CD4-positive, alpha-beta T cell treated with Interferon gamma for 1 hour (primary cell): ENCODE results near the gene IQSEC3.
"Not testable (repeated sequence)": the region's sequence is repeated elsewhere in the genome, so short reads cannot be mapped to it uniquely, and the experiment has no call there.

Experiments
- DNase-seq: peaks from one replicate; pipeline ENCODE4 v3.0.0-alpha.2; 2020

IQSEC3 gene

DNA sequence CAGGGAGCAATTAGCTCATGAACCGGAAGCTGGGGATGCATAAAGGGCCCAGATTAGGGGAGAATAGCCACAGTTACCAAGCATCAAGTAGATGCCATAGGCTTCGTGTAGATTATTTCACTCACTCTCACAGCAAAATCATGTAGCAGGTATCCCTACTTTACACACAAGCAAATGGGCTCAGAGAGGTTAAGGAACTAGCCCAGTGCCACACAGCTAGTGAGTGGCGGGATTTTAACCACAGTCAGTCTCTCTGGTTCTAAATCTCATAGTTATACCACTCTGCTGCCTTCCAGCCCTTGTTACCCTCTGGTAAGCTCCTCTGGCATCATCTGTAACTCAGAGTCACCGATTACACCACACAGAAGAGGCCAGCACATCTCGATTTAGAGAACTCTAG lies 49.0 kb downstream of the IQSEC3 start:
- DNase-seq: no peak

DNA sequence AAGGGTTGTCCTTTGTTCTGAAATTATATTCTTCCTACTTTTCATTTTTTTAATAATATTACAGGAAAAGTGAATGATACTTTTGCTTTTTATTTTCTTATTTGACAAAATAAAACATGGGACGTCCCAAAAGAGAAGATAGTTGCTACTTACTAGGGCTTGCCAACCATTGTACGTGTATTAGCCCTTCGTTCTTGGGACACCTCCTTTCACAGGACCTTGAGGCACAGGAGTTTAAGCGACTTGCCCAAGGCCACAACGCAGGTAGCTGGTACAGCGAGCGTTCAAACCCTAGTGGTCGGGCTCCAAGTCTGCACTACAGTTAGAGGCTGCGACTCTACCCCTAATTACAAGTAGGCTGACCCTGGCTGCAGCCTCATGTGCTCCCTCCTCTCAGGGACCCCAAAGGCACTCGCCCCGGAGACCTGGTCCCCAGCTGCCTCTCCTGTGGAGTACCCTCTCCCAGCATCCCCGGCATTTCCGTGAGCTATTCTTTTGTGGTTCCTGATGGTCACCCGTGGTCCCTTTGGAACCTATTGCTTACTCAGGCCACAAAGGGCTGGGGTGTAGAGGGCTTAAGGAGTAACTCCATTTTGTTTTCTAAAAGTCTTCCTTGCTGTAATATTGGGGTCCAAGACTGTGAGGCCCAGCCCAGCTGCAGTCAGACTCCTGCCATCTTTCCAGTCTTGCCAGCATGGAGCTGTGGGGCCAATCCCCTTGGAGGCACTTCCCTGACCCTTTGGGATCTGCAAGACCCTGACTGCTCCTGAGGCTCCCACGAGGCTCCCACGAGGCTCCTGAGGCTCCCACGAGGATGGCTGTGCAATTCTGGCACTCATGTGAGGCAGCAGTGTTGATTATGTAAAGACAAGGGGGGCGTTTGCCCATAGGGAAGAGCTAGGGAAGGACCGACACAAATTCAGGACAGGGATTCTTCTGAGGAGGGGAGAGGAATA lies 49.7 kb downstream of the IQSEC3 start:
- DNase-seq: no peak

DNA sequence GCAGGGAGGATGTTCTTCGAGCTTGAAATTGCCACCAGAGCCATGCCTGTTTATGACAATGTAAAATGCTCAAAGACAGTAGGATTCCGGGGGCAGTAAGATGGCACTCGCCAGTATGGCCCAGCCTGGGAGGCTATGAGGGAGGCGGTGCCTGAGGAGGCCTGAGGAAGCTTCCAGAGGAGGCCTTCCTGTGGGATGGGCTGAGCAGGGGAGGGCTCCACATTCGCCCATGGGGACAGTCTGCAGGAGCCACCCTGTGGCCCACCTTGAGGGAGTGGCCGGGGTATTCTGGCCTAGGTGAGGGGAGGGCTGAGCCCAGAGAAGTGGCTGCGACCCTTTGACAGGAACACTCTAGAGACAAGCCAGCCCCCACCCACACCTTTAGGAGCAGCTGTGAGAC lies 50.7 kb downstream of the IQSEC3 start:
- DNase-seq: no peak

DNA sequence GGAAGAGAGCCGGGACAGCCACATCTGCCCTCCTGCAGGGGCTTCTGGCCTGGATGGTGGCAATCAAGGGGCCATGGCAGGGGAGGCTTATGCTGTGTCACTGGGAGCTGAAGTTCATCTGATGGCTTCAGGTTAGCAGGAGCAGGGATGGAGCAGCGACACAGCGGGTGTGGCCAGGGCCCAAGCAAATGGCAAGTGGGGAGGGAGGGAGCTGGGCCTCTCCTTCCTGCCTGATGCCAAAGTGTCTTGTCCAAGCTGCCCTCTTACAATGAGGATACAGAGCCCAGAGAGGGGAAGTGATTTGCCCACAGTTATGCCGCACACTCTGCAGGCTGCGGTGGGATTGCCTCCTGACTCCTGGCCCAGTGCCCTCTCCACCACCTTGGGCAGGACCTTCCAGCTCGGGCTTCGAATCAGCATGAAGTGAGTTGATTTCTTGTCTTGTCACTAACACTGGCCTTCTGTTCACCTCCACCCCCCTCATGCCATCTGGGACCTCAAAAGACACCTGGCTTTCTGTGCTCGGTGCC lies 51.3 kb downstream of the IQSEC3 start:
- DNase-seq: no peak

DNA sequence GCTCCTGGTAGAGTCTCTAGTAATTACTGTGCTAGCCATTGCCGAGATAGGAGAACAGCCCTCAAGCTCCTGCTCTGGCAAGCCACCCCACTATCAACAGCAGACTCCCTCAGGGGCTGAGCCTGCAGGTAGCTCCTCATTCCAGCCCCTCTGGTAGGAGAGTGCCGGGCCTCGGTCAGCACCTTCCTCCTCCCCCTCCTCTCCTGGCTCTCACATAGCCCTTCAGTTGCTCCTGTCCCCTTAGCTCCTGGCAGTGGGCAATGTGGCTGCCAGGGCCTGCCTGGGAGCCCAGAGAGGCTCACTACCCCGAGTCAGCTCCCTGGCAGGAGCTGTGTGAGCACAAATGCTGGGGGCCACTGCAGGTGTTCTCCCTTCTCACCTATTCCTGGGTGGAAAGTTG lies 52.0 kb downstream of the IQSEC3 start:
- DNase-seq: no peak

DNA sequence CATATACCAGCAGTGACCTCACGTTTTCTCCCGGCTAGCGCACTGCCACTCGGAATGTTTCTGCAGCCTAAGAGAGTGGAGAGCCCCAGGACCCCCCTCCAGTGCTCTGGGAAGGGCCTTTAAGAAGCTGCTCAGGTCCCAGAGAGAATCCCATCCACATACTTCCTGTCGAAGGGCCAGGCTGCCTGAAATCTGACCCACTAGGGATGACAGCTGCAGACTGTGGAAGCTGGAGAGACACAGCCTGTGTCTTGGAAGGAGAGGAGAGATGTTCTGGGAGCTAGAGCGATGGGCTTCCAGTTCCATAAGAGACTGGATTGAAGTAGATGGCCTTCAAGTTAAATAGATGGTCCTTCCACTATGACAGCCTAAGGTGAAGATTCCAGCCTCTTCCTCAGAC lies 54.4 kb downstream of the IQSEC3 start:
- DNase-seq: no peak

DNA sequence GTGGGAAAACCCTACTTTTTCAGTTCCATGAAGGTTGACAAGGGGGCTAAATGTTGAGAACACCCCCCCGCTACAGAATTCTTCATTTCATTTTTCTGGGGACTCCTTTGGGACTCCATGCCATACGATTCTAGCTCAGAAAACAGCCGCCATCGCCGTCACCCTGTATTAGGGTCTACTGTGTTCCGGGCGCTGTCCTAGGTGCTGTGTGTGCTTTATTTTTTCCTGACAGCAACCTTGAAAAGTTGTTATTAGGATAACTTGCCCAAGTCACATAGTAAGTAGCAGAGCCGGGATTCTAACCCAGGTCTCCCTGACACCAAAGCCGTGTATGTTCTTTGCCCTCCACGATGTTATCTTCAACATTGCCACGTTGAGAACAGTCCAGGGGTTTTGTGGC lies 55.1 kb downstream of the IQSEC3 start:
- DNase-seq: no peak

DNA sequence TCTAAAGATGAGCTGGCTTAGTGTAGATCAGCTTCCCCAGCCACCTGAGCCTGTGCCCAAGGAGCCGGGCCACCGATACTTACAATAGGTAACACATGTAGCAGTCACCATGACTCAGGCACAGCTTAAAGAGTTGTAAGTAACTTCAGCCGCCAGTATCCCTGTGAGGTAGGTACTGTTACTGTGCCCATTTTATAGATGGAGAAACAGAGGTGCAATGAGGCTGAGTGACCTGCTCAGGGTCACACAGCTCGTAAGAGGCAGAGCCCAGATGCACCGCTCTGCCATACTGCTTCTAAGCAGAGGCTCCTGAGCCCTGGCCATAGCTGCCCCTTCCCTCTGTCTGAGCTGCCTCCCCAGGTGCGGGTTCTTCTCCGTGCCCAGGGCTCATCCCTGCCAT lies 58.5 kb downstream of the IQSEC3 start:
- no peak for DNase-seq

DNA sequence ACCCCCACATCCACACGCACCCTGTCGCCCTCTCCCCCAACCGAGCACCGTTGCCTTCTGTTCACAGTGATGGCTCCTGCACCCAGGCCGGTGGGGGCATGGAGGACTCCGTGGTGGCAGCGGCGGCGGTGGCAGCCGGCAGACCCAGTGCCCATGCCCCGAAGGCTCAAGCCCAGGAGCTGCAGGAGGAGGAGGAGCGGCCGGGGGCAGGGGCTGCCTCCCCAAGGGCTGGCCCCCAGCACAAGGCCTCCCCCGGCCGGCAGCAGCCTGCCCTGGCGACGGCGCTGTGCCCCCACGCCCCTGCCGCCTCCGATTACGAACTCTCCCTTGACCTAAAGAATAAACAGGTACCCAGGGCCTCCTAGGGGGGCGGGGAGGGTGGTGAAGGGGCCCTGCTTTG lies 59.0 kb downstream of the IQSEC3 start:
- no peak for DNase-seq

DNA sequence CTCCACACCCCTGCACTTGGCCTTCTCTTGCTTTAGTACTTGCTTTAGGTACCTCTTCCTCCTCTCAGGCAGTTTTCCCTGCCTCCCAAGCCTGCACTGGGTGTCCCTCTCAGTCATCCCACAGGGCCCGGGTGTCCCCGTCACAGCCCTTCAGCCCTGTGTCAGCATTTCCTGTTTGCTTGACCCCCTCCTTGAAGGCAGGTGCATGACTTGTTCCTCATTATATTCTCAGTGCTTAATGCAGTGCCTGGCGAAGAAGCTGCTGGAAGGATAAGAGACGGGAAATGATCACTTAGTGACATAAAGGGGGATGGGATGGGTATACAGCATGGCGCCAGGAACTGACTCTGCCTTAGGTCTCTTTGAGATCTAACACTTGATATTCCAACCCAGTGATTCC lies 61.5 kb downstream of the IQSEC3 start:
- peak; percentile 30 for DNase-seq

DNA sequence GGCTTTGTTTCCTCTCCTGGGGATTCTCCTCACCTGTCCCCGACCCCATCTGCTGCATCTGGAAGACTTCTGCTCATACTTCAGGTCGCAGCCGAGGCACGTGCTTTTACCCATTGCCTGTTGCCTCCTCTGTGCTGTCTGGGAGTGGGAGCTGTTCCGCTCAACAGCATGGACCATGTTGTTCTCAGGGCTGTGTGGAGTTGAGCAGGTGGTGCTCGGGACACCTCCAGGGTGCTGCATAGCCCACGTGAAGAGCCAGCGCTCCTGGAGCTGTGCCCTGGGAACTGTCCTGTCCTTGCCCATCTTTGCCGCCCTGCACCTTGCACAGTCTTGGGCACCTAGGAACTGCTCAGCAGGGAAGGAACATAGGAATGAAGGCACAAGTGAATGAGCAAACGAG lies 62.4 kb downstream of the IQSEC3 start:
- no peak for DNase-seq

DNA sequence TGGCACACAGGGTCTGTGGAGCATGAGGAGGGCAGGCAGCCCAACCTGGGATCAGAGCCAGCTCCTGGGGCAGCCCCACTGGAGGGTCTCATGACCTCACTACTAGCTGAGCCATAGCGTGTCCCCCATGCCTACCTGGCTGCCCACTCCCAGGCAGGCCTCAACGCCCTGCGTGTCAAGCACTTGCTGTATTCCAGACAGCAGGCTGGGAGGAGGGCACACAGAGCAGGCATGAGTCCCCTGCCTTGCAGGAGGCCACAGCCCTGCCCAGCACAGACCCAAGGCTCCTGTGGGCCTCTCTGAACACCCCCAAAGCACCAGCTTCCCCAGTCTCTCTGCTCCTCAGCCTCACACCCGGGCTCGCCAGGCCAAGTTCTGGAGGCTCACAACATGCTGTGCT lies 64.0 kb downstream of the IQSEC3 start:
- DNase-seq: no peak

DNA sequence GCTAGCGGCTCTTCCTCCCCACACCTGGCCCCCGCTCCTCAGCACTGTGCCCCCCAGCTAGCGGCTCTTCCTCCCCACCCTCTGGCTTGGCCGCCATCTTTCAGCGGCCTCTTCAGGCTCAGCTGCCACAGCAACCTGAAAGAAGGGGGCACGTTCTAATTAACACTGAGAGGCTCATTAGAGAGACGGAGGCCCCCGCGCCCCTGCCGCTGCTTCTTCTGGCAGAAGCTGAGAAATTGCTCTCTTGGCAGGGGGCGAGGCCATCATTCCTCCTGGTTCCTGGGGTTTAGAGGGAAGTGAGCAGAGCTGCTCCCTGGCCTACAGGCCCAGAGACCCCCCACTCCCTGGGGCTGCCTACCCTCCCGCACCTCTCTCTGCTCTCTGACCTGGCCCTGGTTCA lies 64.4 kb downstream of the IQSEC3 start:
- no peak for DNase-seq

DNA sequence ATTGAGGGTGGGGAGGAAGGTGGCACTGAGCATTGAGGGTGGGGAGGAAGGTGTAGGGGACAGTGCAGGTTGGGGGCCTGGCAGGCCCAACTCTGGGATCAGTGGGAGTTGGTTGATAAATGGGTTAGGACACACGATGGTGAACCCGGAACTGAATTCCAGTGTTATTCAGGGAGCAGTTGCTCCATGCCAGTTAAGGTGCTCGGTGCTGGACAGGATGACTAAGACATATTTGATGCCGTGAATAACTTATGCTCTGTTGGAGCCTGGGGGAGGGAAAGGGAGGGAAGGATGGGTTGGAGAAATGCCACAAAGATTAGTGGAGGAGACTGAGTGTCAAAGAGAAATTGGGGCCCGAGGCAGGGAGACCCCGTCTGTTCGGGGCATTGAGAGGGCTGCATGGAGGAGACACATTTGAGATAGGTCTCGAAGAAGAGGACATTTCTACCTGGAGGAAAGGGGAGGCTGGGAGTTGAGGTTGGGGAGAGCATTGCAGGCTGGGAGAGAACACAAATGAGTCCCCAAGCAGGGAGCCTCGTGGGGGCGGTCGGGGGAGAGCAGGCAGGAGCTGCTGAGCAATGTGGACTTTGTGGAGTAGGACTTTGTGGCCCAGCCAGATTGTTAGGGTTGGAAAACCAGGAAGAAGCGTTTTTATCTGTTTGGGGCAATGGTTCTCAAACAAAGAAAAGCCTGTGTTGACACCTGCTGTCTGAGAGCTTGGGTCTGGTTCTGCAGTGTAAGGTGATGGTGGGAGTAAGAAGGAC lies 65.3 kb downstream of the IQSEC3 start:
- DNase-seq: no peak

DNA sequence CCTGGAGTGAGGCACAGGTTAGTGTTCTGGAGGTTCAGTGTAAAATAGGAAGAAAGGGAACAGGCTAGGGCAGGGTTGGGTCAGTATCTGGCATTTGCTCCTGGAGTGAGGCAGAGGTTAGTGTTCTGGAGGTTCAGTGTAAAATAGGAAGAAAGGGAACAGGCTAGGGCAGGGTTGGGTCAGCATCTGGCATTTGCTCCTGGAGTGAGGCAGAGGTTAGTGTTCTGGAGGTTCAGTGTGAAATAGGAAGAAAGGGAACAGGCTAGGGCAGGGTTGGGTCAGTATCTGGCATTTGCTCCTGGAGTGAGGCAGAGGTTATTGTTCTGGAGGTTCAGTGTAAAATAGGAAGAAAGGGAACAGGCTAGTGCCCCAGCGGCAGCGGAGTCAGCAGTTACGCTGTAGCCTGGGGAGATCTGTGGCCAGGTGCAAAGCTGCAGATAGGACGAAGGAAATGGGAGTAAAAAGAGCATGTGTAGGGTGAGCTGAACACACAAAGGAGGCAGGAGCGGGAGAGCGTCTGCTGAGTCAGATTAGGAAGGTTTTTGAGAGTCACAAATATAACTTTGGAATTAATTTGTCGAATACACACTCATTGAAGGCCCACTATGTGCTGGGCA lies 67.2 kb downstream of the IQSEC3 start:
- DNase-seq: not testable (repeated sequence)

DNA sequence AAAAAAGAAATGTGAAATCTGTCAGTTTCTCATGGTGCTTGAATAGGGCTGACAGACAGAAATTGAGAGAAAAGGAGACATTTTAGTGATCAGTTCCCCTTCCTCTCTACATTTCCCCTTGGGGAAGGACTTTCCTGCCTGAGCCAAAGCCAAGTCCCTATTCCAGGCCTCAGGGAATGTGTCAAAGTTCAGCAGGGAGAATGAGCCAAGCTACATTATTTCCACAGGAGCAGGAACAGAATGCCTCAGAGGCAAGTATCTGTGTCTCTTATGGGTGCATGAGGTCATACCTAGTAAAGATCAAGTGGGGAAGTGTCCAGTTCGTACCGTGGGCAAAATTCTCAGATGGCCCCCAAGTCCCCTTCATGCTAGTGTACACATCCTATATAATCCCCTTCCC lies 68.6 kb downstream of the IQSEC3 start:
- no peak for DNase-seq

DNA sequence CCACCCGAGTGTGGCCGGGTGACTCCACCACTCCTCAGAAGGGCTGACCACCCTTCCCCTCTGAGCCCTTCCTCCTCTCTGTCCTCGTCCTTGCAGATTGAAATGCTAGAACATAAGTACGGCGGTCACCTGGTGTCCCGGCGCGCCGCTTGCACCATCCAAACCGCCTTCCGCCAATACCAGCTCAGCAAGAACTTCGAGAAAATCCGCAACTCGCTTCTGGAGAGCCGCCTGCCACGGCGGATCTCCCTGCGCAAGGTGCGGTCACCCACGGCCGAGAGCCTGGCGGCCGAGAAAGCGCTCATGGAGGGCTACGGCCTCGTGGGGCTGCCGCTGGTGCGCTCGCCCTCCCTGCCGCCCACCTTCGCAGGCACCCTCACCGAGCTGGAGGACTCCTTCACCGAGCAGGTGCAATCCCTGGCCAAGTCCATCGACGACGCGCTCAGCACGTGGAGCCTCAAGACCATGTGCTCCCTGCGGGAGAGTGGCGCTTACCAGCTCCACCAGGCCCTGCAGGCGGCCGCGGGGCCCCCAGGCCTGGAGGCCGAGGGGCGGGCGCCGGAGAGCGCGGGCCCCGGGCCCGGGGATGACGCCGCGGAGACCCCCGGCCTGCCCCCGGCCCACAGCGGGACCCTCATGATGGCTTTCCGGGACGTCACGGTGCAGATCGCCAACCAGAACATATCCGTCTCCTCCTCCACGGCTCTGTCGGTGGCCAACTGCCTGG lies 71.8 kb downstream of the IQSEC3 start:
- DNase-seq: no peak

DNA sequence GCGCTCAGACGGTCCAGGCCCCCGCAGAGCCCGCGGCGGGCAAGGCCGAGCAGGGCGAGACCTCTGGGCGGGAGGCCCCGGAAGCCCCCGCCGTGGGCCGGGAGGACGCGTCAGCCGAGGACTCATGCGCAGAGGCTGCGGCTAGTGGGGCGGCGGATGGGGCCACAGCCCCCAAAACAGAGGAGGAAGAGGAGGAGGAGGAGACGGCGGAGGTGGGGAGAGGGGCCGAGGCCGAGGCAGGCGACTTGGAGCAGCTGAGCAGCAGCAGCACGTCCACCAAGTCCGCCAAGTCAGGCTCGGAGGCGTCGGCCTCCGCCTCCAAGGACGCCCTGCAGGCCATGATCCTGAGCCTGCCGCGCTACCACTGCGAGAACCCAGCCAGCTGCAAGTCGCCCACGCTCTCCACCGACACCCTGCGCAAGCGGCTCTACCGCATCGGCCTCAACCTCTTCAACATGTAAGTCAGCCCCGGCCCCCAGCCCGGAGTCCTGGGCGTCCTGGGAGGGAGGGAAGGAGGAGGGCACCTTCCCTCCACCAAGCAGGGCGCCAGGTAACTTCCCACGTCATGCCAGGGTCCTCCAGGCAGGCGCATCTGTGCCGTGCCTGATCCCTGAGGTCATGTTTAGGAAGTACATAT lies 72.4 kb downstream of the IQSEC3 start:
- no peak for DNase-seq

DNA sequence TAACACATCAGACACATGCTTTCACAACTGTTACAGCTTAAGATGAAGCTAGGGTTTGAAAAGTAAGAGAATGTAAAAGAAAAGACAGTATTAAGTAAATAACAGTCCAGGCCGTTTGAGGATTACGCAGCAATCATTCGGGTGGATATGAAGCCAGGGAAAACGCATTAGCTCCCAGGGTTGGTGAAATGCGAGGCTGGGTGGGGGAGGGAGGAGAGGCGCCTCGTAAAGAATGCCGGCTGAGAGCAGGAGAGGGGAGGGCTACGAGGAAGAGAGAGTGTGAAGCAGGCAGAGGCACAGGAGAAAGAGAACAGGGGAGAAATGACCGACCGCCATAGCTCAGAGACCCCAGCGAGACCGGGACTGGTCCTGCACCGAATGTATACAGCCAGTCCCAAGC lies 73.0 kb downstream of the IQSEC3 start:
- no peak for DNase-seq

DNA sequence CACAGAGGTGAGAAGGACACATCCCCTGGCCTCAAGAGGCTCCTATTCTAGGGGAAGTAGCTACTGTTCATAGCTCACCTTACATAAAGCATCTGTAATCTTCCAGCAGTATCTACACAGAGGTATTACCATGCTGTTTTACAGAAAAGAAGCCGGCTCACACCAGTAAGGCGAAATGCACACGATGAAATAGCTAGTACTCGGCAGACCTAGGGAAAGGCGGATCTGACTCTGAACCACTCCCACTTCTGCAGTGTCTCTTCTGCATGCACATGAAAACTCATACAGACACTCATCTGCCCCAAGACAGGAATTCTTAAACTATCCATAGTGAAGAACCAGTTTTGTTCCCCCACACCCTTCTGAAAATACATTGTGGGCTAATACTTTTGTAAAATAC lies 73.6 kb downstream of the IQSEC3 start:
- DNase-seq: no peak

DNA sequence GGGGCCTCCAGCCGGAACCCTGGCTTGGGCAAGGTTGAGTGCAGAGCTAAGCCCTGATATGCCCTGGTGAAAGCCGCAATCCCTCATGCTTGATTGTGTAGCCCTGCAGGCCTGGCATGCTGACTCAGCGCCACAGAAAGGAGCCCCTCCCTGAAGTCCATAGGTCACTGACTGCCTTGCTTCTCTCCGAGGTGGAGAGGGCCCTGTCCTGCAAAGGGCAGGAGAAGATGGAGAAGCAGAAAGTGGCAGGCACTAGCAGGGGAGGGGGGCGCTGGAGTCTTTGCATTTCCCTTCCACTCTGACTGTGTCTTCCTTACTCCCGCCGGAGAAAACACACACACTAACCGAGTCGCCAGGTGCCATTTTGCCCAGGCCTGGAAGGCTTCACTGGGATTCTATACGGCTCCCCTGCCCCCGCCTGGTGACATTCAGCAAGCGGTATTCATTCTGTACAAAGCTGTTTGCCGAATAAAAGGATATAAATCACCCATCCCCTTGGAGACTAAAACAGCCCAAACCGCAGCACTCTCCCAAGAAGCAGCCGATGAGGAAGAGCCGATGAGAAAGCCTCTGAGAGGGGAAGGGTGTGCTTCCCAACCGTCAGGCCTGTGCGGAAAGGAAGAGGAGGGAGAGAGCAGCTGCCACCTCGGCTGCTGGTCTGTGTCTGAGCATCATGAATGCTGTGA lies 77.5 kb downstream of the IQSEC3 start:
- DNase-seq: no peak
